H1 (cell line): Measurements from ENCODE around the gene MT1X. TPM values are rescaled to one million over a fixed set of nuclear protein-coding genes. Genes with fewer than 3 reads are reported as not detected.

ENCODE experiments used
- CTCF ChIA-PET: fragments of 300-600 bp; sonication (Branson Sonifier 250); formaldehyde crosslinking; loops from one replicate; lab custom pipeline; 2021; ENCODE audit not compliant: partially characterized antibody; lab: Charles Lee
- POLR2A ChIA-PET: fragments of 300-600 bp; sonication (Branson Sonifier 250); formaldehyde crosslinking; loops from one replicate; lab custom pipeline; 2021; ENCODE audit warnings: inconsistent platforms; ENCODE audit not compliant: partially characterized antibody; lab: Charles Lee
- DNase-seq, 2 experiments: peaks; one replicate each; pipeline versions ENCODE4 v3.0.0 to v3.0.0-alpha.2; 2010 to 2022; ENCODE audit warnings: low spot score in 2 of 2, low read depth in 1 of 2, mixed read lengths in 1 of 2
- FAIRE-seq: peaks from 2 replicates; lab custom pipeline; 2011; peaks lifted over from hg19 to GRCh38; lab: Jason Lieb, UNC
- H2AFZ ChIP-seq: 2 replicates; pipeline ENCODE4 v1.8.1; 2012; ENCODE audit warnings: low read length, inconsistent platforms
- H2AK5ac ChIP-seq: 2 replicates; pipeline ENCODE4 v1.6.1; 2013; ENCODE audit warnings: low read depth, low read length
- H2BK120ac ChIP-seq: replicated peaks from 2 replicates; pipeline ENCODE3; 2013; ENCODE audit warnings: low read depth, low read length, inconsistent platforms
- H2BK12ac ChIP-seq: 2 replicates; pipeline ENCODE4 v1.6.1; 2013; ENCODE audit warnings: low read depth, low read length
- H2BK15ac ChIP-seq: 2 replicates; pipeline ENCODE4 v1.6.1; 2013; ENCODE audit warnings: low read length
- H2BK20ac ChIP-seq: 2 replicates; pipeline ENCODE4 v1.6.1; 2013; ENCODE audit warnings: low read length
- H2BK5ac ChIP-seq: 2 replicates; pipeline ENCODE4 v1.6.1; 2013; ENCODE audit warnings: low read depth, low read length
- H3K14ac ChIP-seq: 2 replicates; pipeline ENCODE4 v1.6.1; 2013; ENCODE audit warnings: inconsistent platforms; ENCODE audit not compliant: insufficient read length
- H3K18ac ChIP-seq: 2 replicates; pipeline ENCODE4 v1.6.1; 2013; ENCODE audit warnings: low read length; ENCODE audit errors: extremely low read depth
- H3K23ac ChIP-seq: 2 replicates; pipeline ENCODE4 v1.6.1; 2013; ENCODE audit warnings: inconsistent platforms; ENCODE audit not compliant: insufficient read length
- H3K23me2 ChIP-seq: 2 replicates; pipeline ENCODE4 v1.6.1; 2013; ENCODE audit warnings: low read depth, low read length
- H3K27ac ChIP-seq: 2 replicates; pipeline ENCODE4 v1.6.1; 2011; ENCODE audit warnings: low read depth, low read length, inconsistent platforms
- H3K27me3 ChIP-seq, 4 experiments: replicated peaks in 1 of 4; 1 replicate in 1 of 4; 2 replicates in 3 of 4; pipeline versions ENCODE4 v1.6.1 to v1.8.1; 2011 to 2013; ENCODE audit warnings: low read length in 3 of 4, mild to moderate bottlenecking in 3 of 4, inconsistent platforms in 2 of 4, mixed read lengths in 2 of 4, moderate library complexity in 1 of 4; ENCODE audit not compliant: control insufficient read depth in 3 of 4, insufficient read depth in 3 of 4; ENCODE audit errors: extremely low read depth in 1 of 4
- H3K36me3 ChIP-seq, 4 experiments: 2 replicates each; pipeline versions ENCODE4 v1.6.1 to v1.8.1; 2011 to 2013; ENCODE audit warnings: mild to moderate bottlenecking in 4 of 4, low read length in 3 of 4, moderate library complexity in 2 of 4, control low read depth in 1 of 4, inconsistent platforms in 1 of 4; ENCODE audit not compliant: insufficient read depth in 4 of 4, control insufficient read depth in 2 of 4
- H3K4ac ChIP-seq: replicated peaks from 2 replicates; pipeline ENCODE3; 2013; ENCODE audit warnings: low read length, low read depth, mixed read lengths, inconsistent platforms; ENCODE audit not compliant: insufficient read length
- H3K4me1 ChIP-seq, 4 experiments: replicated peaks in 1 of 4; 1 replicate in 1 of 4; 2 replicates in 3 of 4; pipeline versions ENCODE4 v1.6.1 to v1.8.1; 2011 to 2013; ENCODE audit warnings: low read length in 3 of 4, inconsistent platforms in 2 of 4, mixed read lengths in 1 of 4; ENCODE audit not compliant: insufficient read depth in 4 of 4, control insufficient read depth in 3 of 4
- H3K4me2 ChIP-seq, 2 experiments: 2 replicates each; pipeline versions ENCODE4 v1.6.1 to v1.8.1; 2011 to 2013; ENCODE audit warnings: low read depth in 2 of 2, low read length in 2 of 2, control low read depth in 1 of 2, inconsistent platforms in 1 of 2, mild to moderate bottlenecking in 1 of 2; ENCODE audit not compliant: insufficient read depth in 1 of 2
- H3K4me3 ChIP-seq, 4 experiments: fragments of 200-600, 300-600 bp in 1 of 4; sonication (generic), shearing (Covaris generic), sonication (Bioruptor Twin) in 1 of 4; 2 replicates each; pipeline versions ENCODE4 v1.5.1 to v1.8.1; 2011 to 2016; ENCODE audit warnings: low read length in 4 of 4, low read depth in 3 of 4, control low read depth in 2 of 4, inconsistent platforms in 2 of 4, mild to moderate bottlenecking in 2 of 4, mixed read lengths in 1 of 4, moderate library complexity in 1 of 4; ENCODE audit not compliant: insufficient read depth in 2 of 4; ENCODE audit errors: extremely low read depth in 1 of 4
- H3K56ac ChIP-seq: replicated peaks from 2 replicates; pipeline ENCODE3; 2013; ENCODE audit warnings: low read depth, mild to moderate bottlenecking, mixed read lengths, low read length, inconsistent platforms; ENCODE audit not compliant: insufficient read length
- H3K79me1 ChIP-seq: 2 replicates; pipeline ENCODE4 v1.6.1; 2013; ENCODE audit warnings: low read depth, low read length, control low read depth
- H3K79me2 ChIP-seq, 2 experiments: 2 replicates each; pipeline versions ENCODE4 v1.6.1 to v1.8.1; 2012 to 2013; ENCODE audit warnings: low read length in 2 of 2, mild to moderate bottlenecking in 2 of 2, inconsistent platforms in 1 of 2; ENCODE audit not compliant: insufficient read depth in 2 of 2, control insufficient read depth in 1 of 2
- H3K9ac ChIP-seq, 4 experiments: replicated peaks in 1 of 4; 1 replicate in 1 of 4; 2 replicates in 3 of 4; pipeline versions ENCODE4 v1.6.1 to v1.8.1; 2011 to 2013; ENCODE audit warnings: low read depth in 3 of 4, low read length in 3 of 4, control low read depth in 2 of 4, mild to moderate bottlenecking in 2 of 4, moderate library complexity in 2 of 4, inconsistent platforms in 1 of 4; ENCODE audit errors: extremely low read depth in 1 of 4
- H3K9me3 ChIP-seq, 2 experiments: 2 replicates each; pipeline versions ENCODE4 v1.6.1 to v1.8.1; 2012 to 2013; ENCODE audit warnings: mild to moderate bottlenecking in 2 of 2, moderate library complexity in 2 of 2, control low read depth in 1 of 2, inconsistent platforms in 1 of 2, low read depth in 1 of 2, low read length in 1 of 2, mixed read lengths in 1 of 2; ENCODE audit not compliant: insufficient read depth in 2 of 2
- H4K20me1 ChIP-seq, 2 experiments: replicated peaks in 1 of 2; 2 replicates each; pipeline versions ENCODE3 to v1.8.1; 2011 to 2013; ENCODE audit warnings: inconsistent platforms in 2 of 2, low read length in 2 of 2, mild to moderate bottlenecking in 1 of 2; ENCODE audit not compliant: insufficient read depth in 2 of 2, control insufficient read depth in 1 of 2
- H4K5ac ChIP-seq: 2 replicates; pipeline ENCODE4 v1.6.1; 2013; ENCODE audit warnings: low read length, low read depth, mixed read lengths, inconsistent platforms; ENCODE audit not compliant: insufficient read length
- H4K8ac ChIP-seq: 2 replicates; pipeline ENCODE4 v1.8.0; 2013; ENCODE audit warnings: mild to moderate bottlenecking, moderate library complexity, low read length, inconsistent platforms; ENCODE audit not compliant: insufficient read depth; ENCODE audit errors: extremely low read depth
- H4K91ac ChIP-seq: replicated peaks from 2 replicates; pipeline ENCODE3; 2013; ENCODE audit warnings: low read length, mixed read lengths, inconsistent platforms; ENCODE audit not compliant: insufficient read length
- WGBS, 2 experiments: shearing (Covaris generic) in 1 of 2; methylation state at CpG; one replicate each; pipeline versions ENCODE4 v1.1.6 to v1.1.7; 2013 to 2015; ENCODE audit warnings: low lambda C conversion rate in 2 of 2, mixed read lengths in 2 of 2, inconsistent platforms in 1 of 2, low coverage in 1 of 2, missing lambda C conversion rate in 1 of 2; ENCODE audit not compliant: insufficient replicate concordance in 2 of 2, insufficient coverage in 1 of 2, insufficient read length in 1 of 2; ENCODE audit errors: extremely low coverage in 1 of 2, missing lambda C conversion rate in 1 of 2; 5-methylcytosine and 5-hydroxymethylcytosine counted together
- polyA plus RNA-seq, 7 experiments: library from polyadenylated mRNA; depleted of rRNA in 3 of 7; stranded (reverse) in 5 of 7; unstranded in 2 of 7; fragments of >200 nt in 5 of 7; fragments of 200-250 nt in 2 of 7; gene quantifications; 1 replicate in 5 of 7; 2 replicates in 1 of 7; 4 replicates in 1 of 7; pipeline versions ENCODE4 v1.2.1 to v1.2.3, GENCODE V29; 2011 to 2013; ENCODE audit warnings: missing spikeins in 2 of 7, mixed read lengths in 2 of 7
- total RNA-seq: library from RNA; stranded (reverse); fragmentation: NEBNext Ultra II Directional; extraction: Animal tissue kit (Norgen Biotek cat#: 25700); gene quantifications from 2 replicates; pipeline ENCODE4 v1.2.1, GENCODE V29; 2021

Gene MT1X
- total and polyA plus RNA-seq, 2 of the 8 experiments (the other 6 are each of a cell fraction or from before 2014, with no cell fraction given) = 52.4 to 1,060 TPM

DNA sequence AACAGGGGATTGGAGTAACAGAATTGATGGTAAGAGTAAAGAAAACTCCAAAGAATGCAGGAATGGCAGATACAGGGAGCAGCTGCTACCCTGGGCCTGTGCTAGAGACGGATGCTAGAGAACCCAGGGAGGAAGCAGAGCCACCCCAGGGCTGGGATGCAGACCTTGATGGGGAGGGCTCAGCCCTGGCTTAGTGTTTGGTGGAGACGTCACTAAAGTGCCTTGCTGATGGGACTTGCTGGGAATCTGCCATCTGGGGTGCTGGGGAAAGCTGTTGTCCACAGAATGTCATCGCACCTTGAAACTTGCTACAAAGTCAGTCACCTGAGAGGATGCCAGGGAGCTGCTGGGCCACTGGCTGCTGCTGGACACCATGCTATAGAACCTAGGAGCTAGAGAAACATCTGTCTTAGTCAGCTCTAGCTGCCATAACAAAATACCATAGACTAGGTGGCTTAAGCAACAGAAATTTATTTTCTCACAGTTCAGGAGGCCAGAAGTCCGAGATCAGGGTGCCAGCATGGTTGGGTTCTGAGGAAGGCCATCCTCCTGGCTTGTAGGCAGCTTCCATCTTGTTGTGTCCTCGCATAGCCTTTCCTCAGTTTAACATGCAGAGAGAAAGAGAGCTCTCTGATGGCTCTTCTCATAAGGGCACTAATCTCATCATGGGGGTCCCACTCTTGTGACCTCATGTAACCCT lies 15.3 kb downstream of the MT1X start:
- H3K4ac ChIP-seq = no peak overlapping the region

More for the DNA sequence above, 15.3 kb downstream of the MT1X start:
- DNase-seq (no peak), FAIRE-seq (no peak)
- no peaks in the 10 kb centered on the region for H3K79me1 ChIP-seq
- H3K4me2 ChIP-seq = no peak overlapping the region
- WGBS, 2 experiments = 82% methylated on average over 5 of the region's 5 CpGs; no CpG with 5 or more reads in 1 of the 2 experiments
- no peak overlapping the region for H3K23ac ChIP-seq
- no peak overlapping the region for H3K4me3 ChIP-seq
- H3K9me3 ChIP-seq = peaks cover 0 to 4% of the 10 kb centered on the region in 2 experiments; a peak in 1 of 4 replicates
- ChIA-PET CTCF (interaction anchor here (0.6 to 2.1 kb wide), 11 partner anchors 10 to 165 kb away, joined by 3 to 6 read pairs (median 3); no protein-coding TSS in a partner anchor), POLR2A (interaction anchor here (0.7 to 5.0 kb wide), 4 partner anchors 14 to 53 kb away, joined by 3 to 28 read pairs (median 4); partner anchors contain the start of genes MT1X and NUP93)
- no peak overlapping the region; the same call in 1 of the 2 replicates for H2BK12ac ChIP-seq
- no peaks in the 10 kb centered on the region for H4K20me1 ChIP-seq
- H3K9ac ChIP-seq = no peak overlapping the region
- H2BK5ac ChIP-seq = no peak overlapping the region
- H2BK20ac ChIP-seq = no peak overlapping the region
- H2AK5ac ChIP-seq = no peak overlapping the region
- H4K91ac ChIP-seq = no peak overlapping the region
- H2BK15ac ChIP-seq = no peak overlapping the region; the same call in 1 of the 2 replicates
- H4K5ac ChIP-seq = no peak overlapping the region
- no peaks in the 10 kb centered on the region for H3K36me3 ChIP-seq
- H3K27ac ChIP-seq = no peak overlapping the region
- peaks cover 0 to 2% (median 0%) of the 10 kb centered on the region in 4 experiments; a peak in 1 of 7 replicates for H3K4me1 ChIP-seq
- H4K8ac ChIP-seq = no peak overlapping the region
- no peak overlapping the region for H2BK120ac ChIP-seq
- H3K79me2 ChIP-seq = no peaks in the 10 kb centered on the region
- H2AFZ ChIP-seq = no peak overlapping the region
- no peak overlapping the region for H3K18ac ChIP-seq
- H3K27me3 ChIP-seq = no peaks in the 10 kb centered on the region; a peak in 1 of 7 replicates
- no peak overlapping the region for H3K56ac ChIP-seq
- no peaks in the 10 kb centered on the region for H3K23me2 ChIP-seq
- no peak overlapping the region for H3K14ac ChIP-seq
